Measurements from ENCODE around the gene NPS.

Gene NPS

GRCh38 chr10:127534496-127534895 is 14.6 kb upstream of the NPS start:
- H3K27ac ChIP-seq = no peak overlapping the region
- TF ChIP-seq CTCF (IDR thresholded peaks at IDR 0.05) = no peak
- no peak for TF ChIP-seq ZFX (IDR thresholded peaks at IDR 0.05; ENCODE audit: borderline replicate concordance)

- no peak overlapping the region for H3K27ac ChIP-seq
- TF ChIP-seq ZFX (IDR thresholded peaks at IDR 0.05; ENCODE audit: borderline replicate concordance) (no peak), CTCF (IDR thresholded peaks at IDR 0.05) (no peak)
These were observed 13.2 kb upstream of the NPS start for GRCh38 chr10:127535802-127536515.

GRCh38 chr10:127536972-127537760 is 11.9 kb upstream of the NPS start:
- TF ChIP-seq CTCF (IDR thresholded peaks at IDR 0.05) = no peak
- TF ChIP-seq ZFX (IDR thresholded peaks at IDR 0.05; ENCODE audit: borderline replicate concordance) = no peak

GRCh38 chr10:127537924-127538323 is 11.2 kb upstream of the NPS start:
- TF ChIP-seq ZFX (IDR thresholded peaks at IDR 0.05; ENCODE audit: borderline replicate concordance) = no peak

More at GRCh38 chr10:127536972-127537760, 11.9 kb upstream of the NPS start:
- H3K27ac ChIP-seq = no peak overlapping the region

GRCh38 chr10:127548022-127548421 is 1.1 kb upstream of the NPS start:
- TF ChIP-seq CTCF (IDR thresholded peaks at IDR 0.05) (no peak), ZFX (IDR thresholded peaks at IDR 0.05; ENCODE audit: borderline replicate concordance) (no peak)
- H3K27ac ChIP-seq = no peak overlapping the region

More at GRCh38 chr10:127537924-127538323, 11.2 kb upstream of the NPS start:
- no peak overlapping the region for H3K27ac ChIP-seq

- no peak overlapping the region for H3K27ac ChIP-seq
- TF ChIP-seq ZFX (IDR thresholded peaks at IDR 0.05; ENCODE audit: borderline replicate concordance) (no peak), CTCF (IDR thresholded peaks at IDR 0.05) (no peak)
These were observed 1.8 kb downstream of the NPS start for GRCh38 chr10:127550861-127551260.

- no peak overlapping the region for H3K27ac ChIP-seq
- no peak for TF ChIP-seq ZFX (IDR thresholded peaks at IDR 0.05; ENCODE audit: borderline replicate concordance)
- TF ChIP-seq CTCF (IDR thresholded peaks at IDR 0.05) = no peak
These were observed 3.3 kb downstream of the NPS start for GRCh38 chr10:127552446-127552845.

Measured in 22Rv1 (cell line).